Activated CD8-positive, alpha-beta memory T cell treated with anti-CD3 and anti-CD28 coated beads, Interleukin-2, amount 50 U/mL, for 4 hours (primary cell): ENCODE measurements around the gene C16orf95.
A peak's percentile ranks its signal among the peaks of the same experiment; 100 is the strongest.
"Not testable (repeated sequence)": the region's sequence is repeated elsewhere in the genome, so short reads cannot be mapped to it uniquely, and the experiment has no call there.

Source experiments
- DNase-seq: peaks from one replicate; pipeline ENCODE4 v3.0.0-alpha.2; 2020

The C16orf95 gene

DNA sequence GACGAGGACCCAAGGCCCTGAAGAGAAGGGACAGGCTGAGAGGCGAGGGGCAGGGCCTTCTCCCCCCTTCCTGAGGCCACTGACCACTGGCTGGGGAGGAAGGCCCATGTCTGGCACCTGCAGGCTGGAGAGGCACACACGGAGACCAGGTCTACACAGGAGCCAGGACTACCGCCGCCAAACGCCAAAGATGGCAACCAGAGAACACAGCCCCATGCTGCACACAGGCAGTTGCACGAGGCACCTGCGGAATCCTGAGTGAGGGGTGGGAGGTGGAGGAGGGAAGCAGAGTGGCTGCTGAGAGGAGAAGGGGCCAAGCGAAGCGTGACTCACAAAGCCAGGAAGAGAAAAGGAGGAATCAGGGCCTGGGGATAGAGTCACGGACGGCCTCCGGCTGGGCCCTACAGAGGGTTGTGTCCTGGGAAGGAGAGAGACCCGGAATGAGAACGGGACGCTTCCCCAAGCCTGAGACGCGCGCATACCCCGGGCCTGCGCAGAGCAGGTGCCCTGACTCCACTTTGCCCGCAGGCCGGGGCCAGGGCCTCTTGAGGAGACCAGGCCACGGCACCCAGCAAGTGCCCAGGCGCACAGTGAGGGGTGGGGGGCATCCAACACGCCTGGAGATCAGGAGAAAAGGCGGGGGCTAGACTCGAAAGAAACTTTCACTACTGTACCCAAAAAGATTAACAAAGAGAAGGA, 28.7 kb upstream of the C16orf95 start:
- no peak for DNase-seq

DNA sequence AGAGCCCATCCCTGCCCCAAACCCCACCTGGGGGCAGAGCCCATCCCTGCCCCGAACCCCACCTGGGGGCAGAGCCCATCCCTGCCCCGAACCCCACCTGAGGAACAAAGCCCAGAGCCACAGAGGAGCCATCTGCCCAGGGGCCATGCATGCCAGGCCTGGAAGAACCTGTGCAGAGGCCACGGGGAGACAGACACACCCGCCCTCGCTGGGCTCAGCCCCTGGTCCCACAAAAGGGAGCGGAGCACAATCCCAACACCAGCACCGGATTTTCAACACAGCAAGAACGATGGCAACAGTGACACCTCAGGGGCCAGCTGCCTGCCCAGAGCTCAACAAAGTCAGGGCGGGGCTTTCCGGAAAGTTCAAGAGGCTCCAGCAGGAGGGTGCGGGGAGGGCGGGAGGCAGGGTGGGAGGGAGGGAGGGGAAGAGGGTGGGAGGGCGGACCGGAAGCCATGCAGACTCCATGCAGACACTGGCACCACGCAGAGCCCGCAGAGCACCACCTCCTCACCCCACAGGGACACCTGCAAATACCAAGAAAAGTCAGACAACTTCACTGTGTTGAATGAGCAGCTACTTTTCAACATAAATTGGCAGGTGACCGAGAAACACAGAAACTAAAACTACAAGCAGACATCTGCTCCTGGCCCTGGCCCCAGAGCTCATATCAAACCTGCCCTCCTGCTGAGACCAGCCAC, 27.9 kb upstream of the C16orf95 start:
- DNase-seq = peak; percentile 48

DNA sequence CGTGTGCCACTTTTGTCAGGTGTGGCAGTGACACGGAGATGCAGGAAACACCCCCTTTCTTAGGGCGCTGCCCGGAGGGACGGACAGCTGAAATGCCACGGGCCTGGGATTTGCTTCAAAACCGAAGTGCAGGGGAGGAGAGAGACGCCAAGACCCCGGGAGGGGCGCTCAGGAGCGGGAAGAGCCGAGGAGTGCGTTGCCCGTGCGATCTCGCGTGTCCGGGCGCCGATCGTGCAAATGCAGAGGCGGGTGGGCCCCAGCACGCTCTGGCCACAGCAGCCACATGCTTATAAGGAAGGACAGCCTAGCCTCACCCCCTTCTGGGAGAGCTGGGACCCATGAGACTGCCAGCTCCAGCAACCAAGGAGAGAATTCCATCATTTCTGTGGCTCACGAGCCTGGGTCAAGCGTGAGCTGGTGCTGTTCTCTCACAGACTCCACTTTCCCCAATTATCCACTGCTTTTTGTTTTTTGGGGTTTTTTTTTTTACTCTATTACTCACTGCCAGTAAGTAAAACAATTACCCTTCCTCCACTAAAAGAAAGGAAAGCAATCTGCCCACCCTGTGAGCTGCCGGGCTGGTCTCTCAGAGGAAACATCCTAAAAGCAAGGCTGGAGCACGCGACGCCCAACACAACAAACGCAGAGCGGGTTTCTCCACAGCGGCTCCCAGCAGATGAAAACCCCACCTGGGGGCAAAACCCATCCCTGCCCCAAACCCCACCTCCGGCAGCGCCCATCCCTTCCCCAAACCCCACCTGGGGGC, 27.2 kb upstream of the C16orf95 start:
- no peak for DNase-seq

DNA sequence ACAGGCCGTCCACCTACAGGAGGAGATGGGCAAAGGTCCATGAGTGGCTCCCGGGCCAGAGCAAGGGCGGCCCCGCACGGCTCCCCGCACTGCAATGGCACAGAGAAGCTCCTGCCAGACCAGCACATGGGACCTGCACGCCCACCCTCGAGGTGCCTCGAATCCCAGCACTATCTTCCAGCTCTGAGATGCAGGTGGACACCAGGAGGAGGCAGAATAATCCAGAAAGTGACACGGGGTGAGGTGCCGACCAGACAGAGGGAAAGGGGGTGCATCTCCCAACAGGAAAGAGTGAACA, 26.5 kb upstream of the C16orf95 start:
- DNase-seq = no peak

DNA sequence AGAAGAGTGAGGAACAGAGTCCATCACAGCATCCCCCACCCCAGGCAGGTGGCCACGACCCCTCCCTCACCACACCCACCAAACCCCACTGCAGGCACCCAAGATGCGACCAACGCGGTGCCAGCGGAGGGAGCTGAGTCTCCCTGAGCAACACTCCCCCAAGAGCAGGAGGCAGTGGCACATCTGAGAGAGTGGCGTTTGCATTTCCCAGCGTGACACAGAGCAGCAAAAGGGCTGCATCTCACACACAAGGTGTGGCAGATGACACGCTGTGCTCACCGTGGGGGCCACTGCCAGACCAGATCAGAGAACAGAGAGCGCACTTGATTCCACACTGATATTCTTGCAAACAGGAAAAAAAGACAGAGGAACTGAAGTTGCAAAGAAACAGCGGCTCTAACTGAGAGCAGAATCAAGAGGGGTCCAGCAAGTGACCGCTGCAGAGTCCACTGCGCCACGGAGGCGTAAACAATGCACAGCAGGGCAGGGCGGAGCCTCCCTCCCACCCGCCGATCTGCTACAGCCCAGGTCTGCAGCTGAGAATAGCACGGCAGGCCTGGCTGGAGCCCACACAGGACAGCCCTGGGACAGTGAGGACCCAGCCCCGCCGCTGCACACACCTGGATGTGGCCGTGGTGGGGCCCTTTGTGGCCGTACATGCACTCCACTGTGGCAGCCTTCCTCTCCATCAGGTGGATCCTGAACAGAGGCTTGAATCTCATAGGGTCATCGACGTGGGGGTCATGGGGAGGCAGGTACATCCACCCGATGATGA, 26.0 kb upstream of the C16orf95 start:
- no peak for DNase-seq

DNA sequence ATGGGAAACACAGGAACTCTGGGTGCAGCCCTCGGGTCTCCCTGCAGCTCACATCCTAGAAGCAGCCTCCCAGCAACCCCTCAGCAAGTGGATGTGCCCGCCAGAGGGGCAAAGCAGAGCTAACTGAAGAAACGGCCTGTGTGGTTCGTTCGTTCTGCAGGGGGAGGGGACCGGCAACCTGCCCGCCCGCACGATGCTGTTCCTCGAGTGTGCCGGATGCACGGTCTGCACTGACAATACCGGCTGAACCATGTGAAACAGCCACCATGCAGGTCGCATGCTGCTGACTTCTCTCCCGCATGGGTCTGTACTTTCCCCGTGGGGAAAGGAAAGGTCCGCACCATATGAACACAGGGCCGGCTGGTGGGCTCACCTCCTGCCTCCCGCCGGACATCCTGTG, 25.3 kb upstream of the C16orf95 start:
- no peak for DNase-seq

DNA sequence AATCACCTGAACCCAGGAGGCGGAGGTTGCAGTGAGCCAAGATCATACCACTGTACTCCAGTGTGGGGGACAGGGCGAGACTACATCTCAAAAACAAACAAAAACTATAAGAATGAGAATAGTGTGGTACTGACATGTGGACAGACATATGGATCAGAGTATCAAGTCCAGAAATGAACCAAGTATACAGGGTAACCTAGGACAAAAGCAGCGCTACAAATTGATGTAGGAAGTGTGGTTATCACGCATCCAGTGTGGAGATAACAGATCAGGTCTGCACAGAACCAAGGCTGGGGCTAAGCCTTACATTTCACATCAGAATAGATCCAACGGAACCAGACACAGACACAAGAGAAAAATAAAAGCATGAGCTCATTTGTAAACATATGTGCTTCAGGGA, 23.0 kb upstream of the C16orf95 start:
- no peak for DNase-seq

DNA sequence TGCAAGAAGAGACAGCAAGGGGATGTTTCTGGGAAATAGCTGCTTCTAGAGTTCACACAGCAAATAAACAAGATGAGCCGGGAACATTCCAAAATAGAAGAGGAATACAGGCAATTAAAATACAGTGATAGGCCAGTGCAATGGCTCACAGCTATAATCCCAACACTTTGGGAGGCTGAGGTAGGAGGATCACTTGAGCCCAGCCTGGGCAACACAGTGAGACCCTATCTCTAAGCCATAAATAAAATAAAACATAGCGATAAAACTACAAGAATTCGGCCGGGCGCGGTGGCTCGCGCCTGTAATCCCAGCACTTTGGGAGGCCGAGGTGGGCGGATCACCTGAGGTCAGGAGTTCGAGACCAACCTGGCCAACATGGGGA, 22.5 kb upstream of the C16orf95 start:
- not testable (repeated sequence) for DNase-seq

DNA sequence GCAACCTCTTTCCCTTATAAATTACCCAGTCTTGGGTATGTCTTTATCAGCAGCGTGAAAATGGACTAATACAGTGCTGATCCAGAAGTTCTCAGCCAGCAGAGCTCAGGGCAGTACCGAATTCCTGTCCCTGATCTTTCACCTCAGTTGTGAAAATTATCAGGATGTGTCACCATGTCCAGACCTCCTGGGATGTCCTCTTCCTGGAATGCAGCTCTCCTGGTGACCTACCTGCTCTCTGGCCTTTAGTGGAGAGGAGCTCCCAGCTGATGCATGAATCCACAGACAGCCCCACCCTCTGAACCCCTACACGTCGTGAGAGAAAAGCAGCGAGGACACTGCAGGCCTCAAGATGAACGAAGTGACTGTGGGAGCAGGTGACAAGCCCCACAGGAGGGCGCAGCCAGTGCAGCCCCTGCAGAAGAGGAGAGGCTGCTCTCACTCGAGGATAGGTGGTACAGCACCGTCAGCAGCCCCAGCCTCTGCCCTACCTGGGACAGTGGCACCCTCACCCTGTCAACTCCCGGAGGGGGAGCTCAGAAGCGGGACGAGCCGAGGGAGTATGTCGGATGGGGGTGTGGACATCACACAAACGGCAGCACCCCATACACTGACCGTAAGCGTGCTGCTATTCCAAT, 22.0 kb upstream of the C16orf95 start:
- no peak for DNase-seq

DNA sequence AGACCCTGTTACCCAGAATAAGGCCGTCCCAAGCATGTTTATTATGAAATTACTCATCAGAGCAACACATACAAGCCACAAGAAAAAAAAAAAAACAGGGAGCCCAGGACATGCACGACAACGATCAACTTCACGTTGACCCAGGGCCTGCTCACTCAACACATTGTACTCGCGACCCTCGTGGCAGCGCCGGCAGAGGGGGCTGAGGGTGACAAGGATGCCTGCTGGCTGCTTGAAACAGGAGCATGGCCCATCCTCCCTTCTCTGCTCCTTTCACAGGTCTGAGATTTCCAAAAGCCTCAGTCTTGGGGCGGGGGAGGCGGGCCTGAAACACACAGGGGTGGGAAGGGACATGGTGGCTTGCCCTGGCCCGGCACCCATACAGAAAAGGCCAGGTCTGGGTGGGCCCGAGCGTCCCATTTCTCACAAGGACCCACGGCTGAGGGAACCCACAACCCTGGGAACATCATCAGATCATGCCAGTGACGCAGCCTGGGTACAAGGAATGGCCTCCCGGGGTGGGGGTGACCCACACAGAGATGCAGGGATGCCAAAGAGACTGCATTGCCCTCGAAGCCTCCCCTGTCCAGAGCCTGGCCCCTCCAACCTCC, 21.1 kb upstream of the C16orf95 start:
- DNase-seq = no peak

DNA sequence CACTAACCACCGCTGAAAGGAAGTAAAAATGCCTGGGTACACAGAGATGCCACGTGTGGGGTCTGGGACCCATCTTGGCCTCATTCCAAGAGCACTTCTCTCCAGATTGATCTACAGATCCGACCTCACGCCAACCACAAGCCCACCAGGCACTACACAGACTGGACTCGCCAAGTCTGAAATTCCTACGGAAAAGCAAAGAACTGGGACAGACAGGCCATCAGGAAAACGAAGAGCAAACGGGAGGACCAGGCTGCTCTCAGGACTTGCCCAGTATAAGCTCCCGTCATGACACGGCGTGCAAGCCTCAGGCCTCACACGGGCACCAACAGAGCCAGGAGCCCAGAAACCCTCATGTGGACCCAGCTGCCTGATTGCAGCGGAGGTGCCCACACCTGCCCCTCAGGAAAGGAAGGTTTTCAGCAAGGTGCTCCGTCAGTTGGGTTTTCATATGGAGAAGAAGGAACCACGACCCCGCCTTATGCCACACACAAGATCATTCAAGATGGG, 20.1 kb upstream of the C16orf95 start:
- no peak for DNase-seq

DNA sequence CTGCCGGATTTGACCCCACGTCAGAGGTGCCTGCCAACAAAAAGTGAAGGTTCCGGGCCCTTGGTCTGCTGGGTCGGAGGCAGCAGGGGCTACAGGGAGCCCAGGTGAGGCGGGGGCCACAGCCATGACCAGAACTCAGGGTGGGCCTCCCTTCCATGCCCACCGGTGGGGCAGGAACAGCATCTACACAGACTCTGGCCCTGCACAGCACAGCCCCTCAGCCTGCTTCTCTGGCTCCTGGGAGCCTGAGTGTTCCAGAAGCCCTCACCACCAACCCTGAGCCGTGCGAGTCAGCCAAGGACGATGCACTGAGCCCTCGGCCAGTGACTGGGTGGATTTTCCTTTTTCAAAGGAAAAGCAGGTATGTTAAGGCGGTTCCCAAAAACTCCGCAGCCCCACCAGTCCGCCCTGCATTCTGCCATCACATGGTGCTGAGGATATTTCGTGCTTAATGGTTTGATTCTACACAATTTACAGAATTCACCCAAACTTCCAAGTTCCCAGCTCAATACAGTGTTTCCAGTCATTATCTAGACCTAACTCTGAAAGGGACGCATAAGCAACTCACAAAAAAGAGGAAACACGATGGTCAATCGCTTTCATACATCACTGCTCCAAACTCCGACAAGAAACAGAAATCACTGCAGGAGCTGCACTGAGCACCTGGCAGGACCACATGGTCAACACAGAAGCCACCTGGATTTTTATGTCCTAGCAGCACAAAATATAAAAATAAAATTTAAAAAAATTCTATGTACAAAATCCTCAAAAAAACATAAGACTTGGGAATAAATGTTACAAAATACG, 19.4 kb upstream of the C16orf95 start:
- no peak for DNase-seq

DNA sequence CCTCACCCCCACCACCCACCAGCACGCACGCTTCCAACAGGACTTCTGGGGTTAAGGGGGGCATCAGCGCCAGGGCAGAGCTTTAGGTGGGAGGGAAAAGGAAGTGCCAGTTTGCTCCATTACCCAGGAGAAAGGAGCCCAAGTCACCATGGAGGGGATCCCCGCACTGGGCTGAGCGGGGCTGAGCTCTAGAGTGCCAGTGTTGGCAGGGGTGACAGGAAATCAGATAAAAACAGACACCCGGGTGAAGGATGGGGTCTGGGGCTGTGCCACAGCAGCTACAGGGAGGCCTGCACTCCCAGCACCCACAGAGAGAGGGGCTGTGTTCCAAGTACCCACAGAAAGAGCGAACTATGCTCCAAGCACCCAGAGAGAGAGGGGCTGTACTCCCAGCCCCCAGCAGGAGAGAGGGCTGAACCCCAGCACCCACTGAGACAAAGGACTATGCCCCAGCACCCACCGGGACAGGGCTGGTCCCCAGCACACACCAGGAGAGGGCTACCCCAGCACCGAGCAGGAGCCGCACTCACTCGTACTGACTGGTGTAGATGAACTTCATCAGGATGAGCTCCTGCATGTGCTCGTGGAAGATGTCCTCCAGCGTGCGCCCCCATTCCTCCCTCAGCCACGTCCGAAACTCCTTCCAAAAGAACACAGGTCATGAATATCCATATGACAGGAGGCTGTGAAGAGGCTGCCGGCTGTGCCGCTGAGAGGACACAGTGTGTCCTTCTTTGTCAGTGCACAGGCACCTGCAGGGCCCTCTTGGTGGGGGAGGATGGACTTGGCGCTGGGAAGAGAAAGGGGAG, 18.6 kb upstream of the C16orf95 start:
- no peak for DNase-seq

DNA sequence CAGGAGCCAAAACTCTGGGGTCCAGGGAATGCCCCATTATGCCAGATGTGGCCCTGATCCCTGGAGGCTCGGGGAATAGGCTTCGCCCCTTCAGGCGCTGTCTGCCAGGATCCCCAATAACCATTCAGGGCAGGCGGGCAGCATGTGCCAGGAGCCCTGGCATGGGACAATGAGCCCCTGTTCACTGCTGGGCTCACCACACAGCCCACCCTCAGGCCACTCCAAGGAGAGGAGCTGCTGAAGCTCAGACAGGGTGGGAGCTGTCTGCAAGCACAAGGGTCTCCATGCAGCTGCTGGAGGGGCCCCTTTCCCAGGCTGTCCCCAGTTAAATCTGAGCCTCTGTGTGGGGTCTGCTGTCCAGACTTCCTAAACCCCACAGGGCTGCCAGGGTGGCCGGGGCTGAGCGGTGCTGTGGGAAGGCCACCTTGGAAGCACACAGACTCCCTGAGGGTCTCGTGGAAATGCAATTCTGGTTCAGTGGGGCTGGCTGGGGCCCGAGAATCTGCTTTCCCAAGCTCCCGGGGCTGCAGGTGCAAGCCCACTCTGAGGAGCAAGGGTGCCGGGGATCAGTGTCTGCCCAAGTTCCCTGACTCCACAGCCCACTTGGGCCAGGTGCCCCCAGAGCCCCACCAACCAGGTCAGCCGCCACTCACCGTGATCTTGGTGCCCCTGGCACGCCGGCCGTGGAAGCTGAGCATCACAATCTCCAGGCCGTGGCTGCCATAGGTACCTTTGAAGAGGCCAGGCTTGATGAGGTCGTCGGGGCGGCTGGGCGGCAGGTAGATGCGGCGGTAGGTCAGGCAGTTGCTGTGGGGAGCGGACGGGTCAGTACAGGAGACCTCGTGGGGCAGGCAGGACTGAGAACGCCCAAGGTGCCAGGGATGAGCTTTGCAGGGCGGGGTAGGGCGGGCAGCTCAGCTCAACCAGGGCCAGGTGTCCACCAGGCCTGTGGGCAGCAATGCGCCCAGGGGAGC, 17.7 kb upstream of the C16orf95 start:
- no peak for DNase-seq

DNA sequence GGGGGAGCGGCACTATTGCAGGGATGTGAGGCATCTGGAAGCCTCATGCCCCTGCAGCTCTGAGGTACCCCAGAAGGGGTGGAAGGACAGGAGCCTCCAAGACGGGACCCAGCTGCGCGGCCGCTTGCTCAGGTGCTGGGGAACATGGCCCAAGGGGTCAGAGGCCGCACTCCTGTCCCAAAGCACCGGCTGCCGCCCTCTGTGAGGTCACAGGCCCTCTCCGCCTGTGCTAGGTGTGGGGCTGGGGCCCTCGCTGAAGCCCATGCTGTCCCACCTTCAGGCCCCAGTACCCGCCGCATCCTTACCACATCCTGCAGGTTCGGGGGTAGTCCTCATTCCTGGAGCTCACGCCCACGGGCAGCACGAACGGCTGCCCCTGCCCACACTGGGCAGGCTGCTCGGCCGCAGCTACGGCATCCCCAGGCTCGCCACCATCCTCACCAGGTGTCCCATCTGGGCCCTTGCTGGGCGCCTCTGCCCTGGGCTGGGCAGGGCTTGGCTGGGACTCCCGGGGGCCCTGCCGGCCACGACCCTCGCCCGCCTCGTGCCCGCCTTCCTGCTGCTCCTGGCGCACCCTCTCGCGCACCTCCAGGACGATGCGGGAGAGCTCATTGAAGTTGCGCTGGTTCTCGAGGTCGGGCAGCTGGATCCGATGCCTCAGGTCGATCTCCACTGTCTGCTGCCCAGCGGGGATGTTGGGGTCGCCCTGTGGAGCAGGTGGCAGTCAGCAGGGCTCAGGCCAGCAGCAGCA, 16.6 kb upstream of the C16orf95 start:
- no peak for DNase-seq

DNA sequence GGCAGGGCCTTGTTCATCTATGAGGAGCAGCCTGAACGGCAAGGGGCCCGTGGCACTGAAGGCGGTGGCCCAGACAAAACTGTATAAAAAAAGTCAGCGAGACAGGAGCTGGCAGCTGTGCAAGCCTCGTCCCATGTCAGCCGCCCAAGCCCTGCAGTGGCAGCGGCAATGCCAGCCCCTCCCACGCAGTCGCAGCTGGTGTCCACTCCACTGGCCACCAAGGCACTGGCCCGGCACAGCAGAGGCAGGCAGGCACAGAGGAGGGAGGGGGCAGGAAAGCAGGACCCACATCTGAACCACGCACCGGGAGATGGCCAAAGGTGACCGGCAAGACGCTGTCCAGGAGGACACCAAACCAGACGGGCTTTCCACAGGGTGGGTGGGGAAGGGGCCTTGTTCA, 15.9 kb upstream of the C16orf95 start:
- DNase-seq = no peak

DNA sequence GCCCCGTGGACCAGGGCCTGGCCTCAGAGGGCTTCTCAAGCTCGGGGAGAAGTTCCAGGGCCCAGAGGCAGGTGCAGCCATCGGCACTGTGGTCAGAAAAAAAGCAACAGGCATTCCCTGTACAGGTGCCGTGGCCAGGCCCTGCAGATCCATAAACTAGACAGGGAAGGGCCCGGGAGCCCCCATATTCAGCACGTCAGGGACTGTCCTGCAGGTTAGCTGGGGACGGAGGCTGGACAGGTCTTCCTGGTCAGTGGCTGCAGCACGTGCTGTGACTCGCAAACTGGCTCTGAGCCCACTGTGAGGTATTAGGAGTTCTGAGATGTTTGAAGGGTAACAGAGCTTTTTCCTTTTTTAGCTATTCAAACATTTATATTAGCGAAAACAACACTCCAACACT, 15.0 kb upstream of the C16orf95 start:
- DNase-seq = no peak

DNA sequence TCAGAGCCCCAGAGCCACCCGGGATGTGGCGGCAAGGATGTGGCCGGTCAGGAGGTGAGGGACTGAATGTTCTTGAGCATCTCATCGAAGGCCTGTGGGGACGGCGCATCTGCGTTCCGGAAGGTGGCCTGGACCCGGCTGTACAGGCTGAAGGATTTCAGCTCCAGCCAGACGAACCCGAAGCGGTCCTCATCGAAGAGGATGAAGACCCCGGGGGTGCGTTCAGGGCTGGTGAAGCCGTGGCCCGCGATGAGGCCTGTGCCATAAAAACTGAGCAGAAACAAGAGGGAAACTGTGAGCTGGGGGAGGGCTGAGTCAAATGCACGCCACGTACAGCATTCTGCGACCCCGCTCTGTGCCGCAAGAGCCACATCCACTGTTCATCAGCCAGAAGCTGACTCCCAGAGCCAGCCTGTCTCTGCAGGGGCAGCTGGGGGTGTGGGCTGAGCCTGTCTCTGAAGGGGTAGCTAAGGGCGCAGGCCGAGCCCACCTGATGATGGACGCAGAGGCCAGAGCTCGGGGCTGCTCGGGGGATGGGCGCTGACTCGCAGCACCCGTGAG, 14.1 kb upstream of the C16orf95 start:
- DNase-seq = no peak
